GM18520 (cell line): ENCODE data around the gene RNF212B.
"Not testable (repeated sequence)": the region's sequence is repeated elsewhere in the genome, so short reads cannot be mapped to it uniquely, and the experiment has no call there.

Experiments used
- ATAC-seq: cut with Tn5 transposase; IDR thresholded peaks from one replicate; pipeline ENCODE4 v1.9.1; 2021; ENCODE audit not compliant: unreplicated experiment

The RNF212B gene

GRCh38 chr14:23242076-23242475, 4.3 kb downstream of the RNF212B start:
- ATAC-seq: no peak

GRCh38 chr14:23243066-23243465, 5.3 kb downstream of the RNF212B start:
- ATAC-seq: no peak

- ATAC-seq: no peak
These were observed 7.5 kb downstream of the RNF212B start for GRCh38 chr14:23245282-23245681.

- no peak for ATAC-seq
These were observed 10.9 kb downstream of the RNF212B start for GRCh38 chr14:23248601-23249000.

GRCh38 chr14:23249824-23250223, 12.1 kb downstream of the RNF212B start:
- no peak for ATAC-seq

GRCh38 chr14:23252006-23252405, 14.3 kb downstream of the RNF212B start:
- no peak for ATAC-seq

GRCh38 chr14:23252420-23253333, 14.9 kb downstream of the RNF212B start:
- no peak for ATAC-seq

- ATAC-seq: no peak
These were observed 20.5 kb downstream of the RNF212B start for GRCh38 chr14:23258256-23258655.

GRCh38 chr14:23259426-23259825, 21.7 kb downstream of the RNF212B start:
- ATAC-seq: no peak

GRCh38 chr14:23260849-23261248, 23.1 kb downstream of the RNF212B start:
- not testable (repeated sequence) for ATAC-seq

- ATAC-seq: no peak
These were observed 31.5 kb downstream of the RNF212B start for GRCh38 chr14:23269193-23269592.

- no peak for ATAC-seq
These were observed 37.7 kb downstream of the RNF212B start for GRCh38 chr14:23275412-23275811.

- ATAC-seq: no peak
These were observed 39.5 kb downstream of the RNF212B start for GRCh38 chr14:23277189-23277588.

GRCh38 chr14:23277928-23278327, 40.2 kb downstream of the RNF212B start:
- not testable (repeated sequence) for ATAC-seq

GRCh38 chr14:23281247-23281646, 43.5 kb downstream of the RNF212B start:
- no peak for ATAC-seq

- ATAC-seq: no peak
These were observed 47.2 kb downstream of the RNF212B start for GRCh38 chr14:23284654-23285529.

- peak; percentile 3 for ATAC-seq
These were observed 47.8 kb downstream of the RNF212B start for GRCh38 chr14:23285530-23286019.

GRCh38 chr14:23286020-23286901, 48.5 kb downstream of the RNF212B start, which contains the start of gene HOMEZ:
Gene HOMEZ (minus strand): TSS chr14:23286132. CDS start chr14:23285952, 180 bp downstream.
- peak; percentile 95 for ATAC-seq

- no peak for ATAC-seq
These were observed 49.3 kb downstream of the RNF212B start for GRCh38 chr14:23286902-23287479.
